IMR-90 (cell line): ENCODE measurements around the gene GLRB. TPM values are rescaled to one million over a fixed set of nuclear protein-coding genes. Genes with fewer than 3 reads are reported as not detected.
A peak's percentile ranks its signal among the peaks of the same experiment; 100 is the strongest.

Source experiments
- ATAC-seq: fragments of 200-7000 bp; cut with Tn5 transposase; 2 replicates; pipeline ENCODE4 v1.9.1; 2020; ENCODE audit warnings: low read depth, mild to moderate bottlenecking, moderate library complexity
- BruUV-seq: library from RNA; stranded (reverse); fragments of 400-500 nt; replicated peaks from 2 replicates; lab custom pipeline; 2021; lab: Mats Ljungman, UMichigan
- CTCF ChIA-PET: fragments of 300-600 bp; formaldehyde crosslinking; extraction: SDS; loops from one replicate; lab custom pipeline; 2021; ENCODE audit warnings: antibody characterized with exemption; lab: Yijun Ruan, JAX
- POLR2A ChIA-PET: fragments of 300-600 bp; sonication (Branson Sonifier 250); formaldehyde crosslinking; loops from one replicate; lab custom pipeline; 2022; ENCODE audit warnings: antibody characterized with exemption; ENCODE audit not compliant: unreplicated experiment; lab: Charles Lee
- DNase-seq: peaks from one replicate; pipeline ENCODE4 v3.0.0; 2013
- H2AFZ ChIP-seq: replicated peaks from 2 replicates; pipeline ENCODE3; 2013; ENCODE audit warnings: low read length, mild to moderate bottlenecking; ENCODE audit not compliant: poor library complexity
- H2AK5ac ChIP-seq: 2 replicates; pipeline ENCODE4 v1.6.1; 2013; ENCODE audit warnings: low read depth, low read length, inconsistent platforms
- H2AK9ac ChIP-seq: replicated peaks from 2 replicates; pipeline ENCODE3; 2013; ENCODE audit warnings: mild to moderate bottlenecking, low read depth, low read length, moderate library complexity; ENCODE audit not compliant: poor library complexity
- H2BK120ac ChIP-seq: 2 replicates; pipeline ENCODE4 v1.6.1; 2013; ENCODE audit warnings: low read depth, low read length, inconsistent platforms
- H2BK15ac ChIP-seq: 3 replicates; pipeline ENCODE4 v1.6.1; 2013; ENCODE audit warnings: low read depth, low read length, inconsistent platforms
- H2BK20ac ChIP-seq: 2 replicates; pipeline ENCODE4 v1.6.1; 2013; ENCODE audit warnings: low read depth, mild to moderate bottlenecking, inconsistent platforms, low read length, moderate library complexity
- H2BK5ac ChIP-seq: 2 replicates; pipeline ENCODE4 v1.6.1; 2013; ENCODE audit warnings: mild to moderate bottlenecking, low read depth, low read length, inconsistent platforms; ENCODE audit not compliant: poor library complexity, severe bottlenecking
- H3K14ac ChIP-seq: replicated peaks from 2 replicates; pipeline ENCODE4 v1.6.1; 2013; ENCODE audit warnings: low read depth, low read length, inconsistent platforms
- H3K18ac ChIP-seq: 2 replicates; pipeline ENCODE4 v1.6.1; 2013; ENCODE audit warnings: low read depth, low read length, control low read depth
- H3K23ac ChIP-seq: 2 replicates; pipeline ENCODE4 v1.6.1; 2013; ENCODE audit warnings: low read depth, low read length, inconsistent platforms
- H3K27ac ChIP-seq: 2 replicates; pipeline ENCODE4 v1.5.1; 2013; ENCODE audit warnings: mild to moderate bottlenecking, control low read depth, low read length; ENCODE audit not compliant: insufficient read depth
- H3K27me3 ChIP-seq: 2 replicates; pipeline ENCODE4 v1.6.1; 2013; ENCODE audit warnings: low read length; ENCODE audit not compliant: control insufficient read depth, insufficient read depth
- H3K36me3 ChIP-seq: 2 replicates; pipeline ENCODE4 v1.6.1; 2013; ENCODE audit warnings: low read length, mixed read lengths; ENCODE audit not compliant: control insufficient read depth, insufficient read depth
- H3K4ac ChIP-seq: 2 replicates; pipeline ENCODE4 v1.6.1; 2013; ENCODE audit warnings: low read depth, low read length, inconsistent platforms
- H3K4me1 ChIP-seq: 2 replicates; pipeline ENCODE4 v1.6.1; 2013; ENCODE audit warnings: low read length, mixed read lengths; ENCODE audit not compliant: control insufficient read depth, insufficient read depth
- H3K4me2 ChIP-seq: 2 replicates; pipeline ENCODE4 v1.6.1; 2013; ENCODE audit warnings: low read depth, mild to moderate bottlenecking, control low read depth, low read length, moderate library complexity
- H3K4me3 ChIP-seq: 2 replicates; pipeline ENCODE4 v1.5.1; 2013; ENCODE audit warnings: low read depth, mild to moderate bottlenecking, control low read depth, low read length, moderate library complexity; ENCODE audit not compliant: insufficient read depth
- H3K56ac ChIP-seq: 2 replicates; pipeline ENCODE4 v1.6.1; 2013; ENCODE audit warnings: low read length, inconsistent platforms; ENCODE audit not compliant: insufficient read depth; ENCODE audit errors: extremely low read depth
- H3K79me1 ChIP-seq, 2 experiments: 2 replicates each; pipeline ENCODE4 v1.6.1; 2013; ENCODE audit warnings: low read length in 2 of 2, inconsistent platforms in 1 of 2, low read depth in 1 of 2
- H3K9ac ChIP-seq: 2 replicates; pipeline ENCODE4 v1.6.1; 2013; ENCODE audit warnings: low read depth, low read length, control low read depth
- H3K9me1 ChIP-seq: 2 replicates; pipeline ENCODE4 v1.6.1; 2013; ENCODE audit warnings: low read length, inconsistent platforms; ENCODE audit not compliant: insufficient read depth
- H3K9me3 ChIP-seq: 2 replicates; pipeline ENCODE4 v1.6.1; 2013; ENCODE audit warnings: low read length; ENCODE audit not compliant: control insufficient read depth, insufficient read depth
- H4K20me1 ChIP-seq: 2 replicates; pipeline ENCODE4 v1.6.1; 2013; ENCODE audit warnings: low read length, inconsistent platforms; ENCODE audit not compliant: insufficient read depth
- H4K5ac ChIP-seq: 2 replicates; pipeline ENCODE4 v1.6.1; 2013; ENCODE audit warnings: mild to moderate bottlenecking, low read depth, low read length, control low read depth
- H4K8ac ChIP-seq, 2 experiments: 2 replicates each; pipeline ENCODE4 v1.6.1; 2013; ENCODE audit warnings: low read depth in 2 of 2, low read length in 2 of 2, control low read depth in 1 of 2, inconsistent platforms in 1 of 2
- H4K91ac ChIP-seq: 2 replicates; pipeline ENCODE4 v1.6.1; 2013; ENCODE audit warnings: low read depth, low read length, inconsistent platforms; ENCODE audit not compliant: insufficient read depth
- CEBPB ChIP-seq: IDR thresholded peaks from 2 replicates; pipeline ENCODE4 v1.6.1; 2012; ENCODE audit warnings: low read depth, low read length, improper control_type of control experiment
- MAZ ChIP-seq: IDR thresholded peaks from 2 replicates; pipeline ENCODE4 v1.6.1; 2012; ENCODE audit warnings: low read depth, mild to moderate bottlenecking, low read length, improper control_type of control experiment, moderate library complexity, borderline replicate concordance
- RAD21 ChIP-seq: IDR thresholded peaks from 2 replicates; pipeline ENCODE4 v1.6.1; 2012; ENCODE audit warnings: low read length, improper control_type of control experiment
- USF2 ChIP-seq: fragments of 150-350 bp; IDR thresholded peaks from 2 replicates; pipeline ENCODE4 v1.6.1; 2017; ENCODE audit warnings: mild to moderate bottlenecking, antibody characterized with exemption, low read length, low read depth
- whole genome bisulfite sequencing, 2 experiments: methylation state at CpG; one replicate each; pipeline versions ENCODE4 v1.1.5 to v1.1.7; 2013; ENCODE audit warnings: missing lambda C conversion rate in 2 of 2; ENCODE audit not compliant: insufficient read length in 1 of 2; ENCODE audit errors: extremely low coverage in 2 of 2; 5-methylcytosine and 5-hydroxymethylcytosine counted together
- dilution Hi-C: fragments of 300-500 bp; cut with HindIII; formaldehyde crosslinking; loops from one replicate; pipeline ENCODE4 v1.14.3; 2018; ENCODE audit warnings: low sequenced_read_pairs; ENCODE audit not compliant: unreplicated experiment
- in situ Hi-C: fragments of 300-500 bp; cut with MboI; formaldehyde crosslinking; loops from 3 replicates; pipeline ENCODE4 v1.14.3; 2019; ENCODE audit warnings: low sequenced_read_pairs, inconsistent platforms, mixed read lengths
- intact Hi-C: fragments of 100-400 bp; cut with micrococcal nuclease; formaldehyde crosslinking; loops from 2 replicates; pipeline ENCODE4 v1.10.0; 2022
- polyA plus RNA-seq, 3 experiments: library from polyadenylated mRNA; depleted of rRNA; stranded (reverse); fragments of >200 nt; gene quantifications; 2 replicates each; pipeline ENCODE4 v1.2.3, GENCODE V29; 2012; ENCODE audit warnings: low replicate concordance in 1 of 3
- total RNA-seq: library from RNA; depleted of rRNA; stranded (reverse); fragments of >200 nt; gene quantifications from 2 replicates; pipeline ENCODE4 v1.2.3, GENCODE V29; 2012

The GLRB gene
- total and polyA plus RNA-seq, 2 of the 4 experiments (the other 2 are of a cell fraction): 3.0 to 3.2 TPM

GRCh38 chr4:157143369-157143768, 67.4 kb downstream of the GLRB start:
- Histone ChIP-seq H4K20me1 (no peaks in the 10 kb centered on the region), H2BK15ac (no peak overlapping the region), H2AK9ac (no peak overlapping the region), H3K9me1 (no peaks in the 10 kb centered on the region), H3K9ac (no peak overlapping the region), H3K4ac (no peak overlapping the region), H3K27me3 (no peaks in the 10 kb centered on the region), H3K79me1 (no peaks in the 10 kb centered on the region), H3K36me3 (no peaks in the 10 kb centered on the region), H2BK20ac (no peak overlapping the region), H2BK120ac (no peak overlapping the region), H3K18ac (no peak overlapping the region), H3K14ac (no peak overlapping the region), H3K23ac (no peak overlapping the region), H4K5ac (no peak overlapping the region), H4K8ac (no peak overlapping the region), H3K56ac (no peak overlapping the region), H2AK5ac (no peak overlapping the region), H3K4me2 (no peak overlapping the region), H3K4me3 (no peak overlapping the region), H2BK5ac (no peak overlapping the region), H3K9me3 (no peaks in the 10 kb centered on the region), H4K91ac (no peak overlapping the region), H2AFZ (no peak overlapping the region), H3K27ac (no peak overlapping the region), H3K4me1 (no peaks in the 10 kb centered on the region)
- ATAC-seq (no peak), DNase-seq (no peak)
- ChIA-PET CTCF (no interaction called here), POLR2A (no interaction called here)
- dilution Hi-C loops: no loop called here
- TF ChIP-seq RAD21: no peak
- TF ChIP-seq MAZ: no peak
- no peak for TF ChIP-seq USF2
- TF ChIP-seq CEBPB: peak; percentile 32; the same call in 1 of the 2 replicates
- WGBS, 2 experiments: 60% methylated on average over 1 of the region's 4 CpGs; no CpG with 5 or more reads in 1 of the 2 experiments
- in situ Hi-C loops: no loop called here
- BruUV-seq: no TSS peak
- intact Hi-C loops: no loop called here
